K562 (cell line): ENCODE results near the gene PLD1. TPM values are rescaled to one million over a fixed set of nuclear protein-coding genes. Genes with fewer than 3 reads are reported as not detected.

Experiments
- ARID3A ChIP-seq: IDR thresholded peaks from 2 replicates; pipeline ENCODE4 v1.6.1; 2012; ENCODE audit warnings: low read depth, low read length, improper control_type of control experiment, borderline replicate concordance
- BRCA1 ChIP-seq, 2 experiments: fragments of 450-650 bp in 1 of 2; sonication (generic) in 1 of 2; formaldehyde crosslinking in 1 of 2; IDR thresholded peaks; 2 replicates each; pipeline versions ENCODE4 v1.5.0 to v1.6.1; 2017 to 2020; ENCODE audit warnings: mild to moderate bottlenecking in 1 of 2, missing genetic modification reagents in 1 of 2
- EP400 ChIP-seq: fragments of 450-650 bp; IDR thresholded peaks from 2 replicates; pipeline ENCODE4 v1.6.1; 2017; ENCODE audit warnings: antibody characterized with exemption, mild to moderate bottlenecking, moderate library complexity
- GMEB1 ChIP-seq: fragments of 250-450 bp; sonication (Bioruptor Pico); IDR thresholded peaks from 2 replicates; pipeline ENCODE4 v1.4.0; 2020; ENCODE audit warnings: mild to moderate bottlenecking
- GTF2B ChIP-seq: IDR thresholded peaks from 2 replicates; pipeline ENCODE4 v1.6.1; 2011; ENCODE audit not compliant: insufficient read length; ENCODE audit errors: extremely low read depth
- HMBOX1 ChIP-seq: sonication (generic); IDR thresholded peaks from 2 replicates; pipeline ENCODE4 v1.6.1; 2016
- ID3 ChIP-seq, 2 experiments: fragments of 250-450 bp in 1 of 2; fragments of 450-650 bp in 1 of 2; sonication (Bioruptor Pico) in 1 of 2; IDR thresholded peaks; 2 replicates each; pipeline versions ENCODE4 v1.6.1 to v1.8.0; 2016 to 2021; ENCODE audit warnings: mild to moderate bottlenecking in 2 of 2, moderate library complexity in 2 of 2, missing compliant biosample characterization in 1 of 2, missing genetic modification characterization in 1 of 2
- JUNB ChIP-seq: fragments of 450-650 bp; formaldehyde crosslinking; conservative IDR thresholded peaks from 2 replicates; pipeline ENCODE4 v1.4.0; 2020; ENCODE audit warnings: mild to moderate bottlenecking
- KLF13 ChIP-seq: fragments of 450-650 bp; IDR thresholded peaks from 2 replicates; pipeline ENCODE4 v1.6.1; 2016; ENCODE audit warnings: missing genetic modification characterization, low read depth, mild to moderate bottlenecking, missing compliant biosample characterization, moderate library complexity, borderline replicate concordance
- MYC ChIP-seq, 2 experiments: fragments of 250-450 bp in 1 of 2; sonication (Bioruptor Pico) in 1 of 2; IDR thresholded peaks; 2 replicates each; pipeline versions ENCODE4 v1.5.1 to v1.6.1; 2012 to 2021; ENCODE audit warnings: low read depth in 2 of 2, borderline replicate concordance in 1 of 2, improper control_type of control experiment in 1 of 2, low read length in 1 of 2, mild to moderate bottlenecking in 1 of 2, moderate library complexity in 1 of 2
- NCOA4 ChIP-seq: fragments of 450-650 bp; IDR thresholded peaks from 2 replicates; pipeline ENCODE4 v1.6.1; 2018; ENCODE audit warnings: mild to moderate bottlenecking; ENCODE audit not compliant: partially characterized antibody
- NFXL1 ChIP-seq: fragments of 450-650 bp; formaldehyde crosslinking; IDR thresholded peaks from 2 replicates; pipeline ENCODE4 v1.4.0; 2021; ENCODE audit warnings: mild to moderate bottlenecking
- PHF8 ChIP-seq: fragments of 200-600 bp; sonication (generic); IDR thresholded peaks from 2 replicates; pipeline ENCODE4 v1.6.1; 2012; ENCODE audit warnings: mixed run types, mild to moderate bottlenecking, inconsistent platforms, low read length, moderate library complexity, borderline replicate concordance
- SMARCB1 ChIP-seq: IDR thresholded peaks from 2 replicates; pipeline ENCODE4 v1.6.1; 2011; ENCODE audit warnings: improper control_type of control experiment, low read depth; ENCODE audit not compliant: insufficient read length
- SMC3 ChIP-seq: conservative IDR thresholded peaks from 2 replicates; pipeline ENCODE4 v1.6.1; 2011; ENCODE audit warnings: low read depth, low read length, improper control_type of control experiment; ENCODE audit not compliant: insufficient read depth
- THRA ChIP-seq: fragments of 450-650 bp; IDR thresholded peaks from 2 replicates; pipeline ENCODE4 v1.6.1; 2017; ENCODE audit warnings: mild to moderate bottlenecking, moderate library complexity
- ZNF212 ChIP-seq: fragments of 450-650 bp; formaldehyde crosslinking; IDR thresholded peaks from 2 replicates; pipeline ENCODE4 v1.4.0; 2020; ENCODE audit warnings: mild to moderate bottlenecking
- ZNF23 ChIP-seq: fragments of 250-450 bp; sonication (Bioruptor Pico); IDR thresholded peaks from 2 replicates; pipeline ENCODE4 v1.4.0; 2020; ENCODE audit warnings: mild to moderate bottlenecking
- ZNF511 ChIP-seq: sonication (generic); formaldehyde crosslinking; IDR thresholded peaks from 2 replicates; pipeline ENCODE4 v1.8.0; 2022; ENCODE audit warnings: mild to moderate bottlenecking, missing genetic modification reagents
- ZNF584 ChIP-seq: fragments of 200-800 bp; sonication (Bioruptor generic); IDR thresholded peaks from 2 replicates; pipeline ENCODE4 v1.6.1; 2016; ENCODE audit warnings: low read depth, mild to moderate bottlenecking, missing genetic modification characterization, missing compliant biosample characterization
- polyA plus RNA-seq, 8 experiments: library from polyadenylated mRNA; depleted of rRNA in 4 of 8; stranded (reverse) in 5 of 8; unstranded in 3 of 8; fragments of >200 nt; fragmentation: Nextera tagmentation in 2 of 8; fragmentation: Illumina TruSeq in 1 of 8; extraction: Ambion mirVana in 2 of 8; extraction: Trizol in 1 of 8; gene quantifications; 2 replicates each; pipeline versions ENCODE4 v1.2.1 to v1.2.3, GENCODE V29; 2011 to 2014; ENCODE audit warnings: inconsistent platforms in 1 of 8, missing spikeins in 1 of 8
- total RNA-seq, 7 experiments: library from RNA; depleted of rRNA in 6 of 7; stranded (reverse); fragments of >200 nt in 6 of 7; fragmentation: Illumina TruSeq in 2 of 7; extraction: Trizol in 2 of 7; gene quantifications; 2 replicates each; pipeline versions ENCODE4 v1.2.1 to v1.2.3, GENCODE V29; 2011 to 2021; ENCODE audit warnings: low replicate concordance in 1 of 7

Gene PLD1
- total and polyA plus RNA-seq, 9 of the 15 experiments (the other 6 are each of a cell fraction or from before 2014, with no cell fraction given): 8.4 to 26.1 (median 18.6) TPM

- TF ChIP-seq ARID3A: no peak
- no peak for TF ChIP-seq BRCA1 (IDR thresholded peaks at IDR 0.05)
- no peak for TF ChIP-seq BRCA1 (CRISPR knock-in tag; IDR thresholded peaks at IDR 0.05)
- TF ChIP-seq ZNF584: no peak
- no peak for TF ChIP-seq NCOA4
- no peak for TF ChIP-seq HMBOX1
- TF ChIP-seq KLF13 (tag): no peak
- no peak for TF ChIP-seq GMEB1 (CRISPR knock-in tag)
- no peak for TF ChIP-seq GTF2B
- no peak for TF ChIP-seq ZNF23 (CRISPR knock-in tag)
- no peak for TF ChIP-seq THRA
- no peak for TF ChIP-seq PHF8
- TF ChIP-seq ZNF212 (CRISPR knock-in tag): no peak
- TF ChIP-seq EP400: no peak
- no peak for TF ChIP-seq JUNB (CRISPR knock-in tag)
- no peak for TF ChIP-seq ID3 (CRISPR knock-in tag; IDR thresholded peaks at IDR 0.05)
- no peak for TF ChIP-seq ID3 (tag; IDR thresholded peaks at IDR 0.05)
- no peak for TF ChIP-seq SMARCB1
- no peak for TF ChIP-seq SMC3
- TF ChIP-seq ZNF511: no peak
- no peak for TF ChIP-seq NFXL1 (CRISPR knock-in tag)
- no peak for TF ChIP-seq MYC (IDR thresholded peaks at IDR 0.05; ENCODE audit: low read depth, low read length)
- no peak for TF ChIP-seq MYC (CRISPR knock-in tag; IDR thresholded peaks at IDR 0.05; ENCODE audit: borderline replicate concordance, low read depth)
These were observed 1.6 kb upstream of the PLD1 start (continued) for GRCh38 chr3:171811913-171812335.
